Adrenal gland (tissue), 5 donors: Measurements from ENCODE around the gene VENTX.

Experiments
- CTCF ChIP-seq, 6 experiments: fragments of 450-650 bp in 4 of 6; fragments of 200-600 bp in 2 of 6; sonication (generic) in 1 of 6; IDR thresholded peaks; 1 replicate in 5 of 6; 2 replicates in 1 of 6; pipeline versions ENCODE4 v1.5.1 to v1.8.0; 2016 to 2021; ENCODE audit warnings: antibody characterized with exemption in 6 of 6, mild to moderate bottlenecking in 2 of 6, moderate library complexity in 1 of 6
- POLR2A ChIP-seq, 2 donors: fragments of 450-650 bp; IDR thresholded peaks; one replicate each; pipeline ENCODE4 v1.6.1; 2017; ENCODE audit warnings: antibody characterized with exemption in 2 of 2, mild to moderate bottlenecking in 2 of 2, moderate library complexity in 1 of 2
- donor health status: DM: no; HTN: no; CAD: no.

DNA sequence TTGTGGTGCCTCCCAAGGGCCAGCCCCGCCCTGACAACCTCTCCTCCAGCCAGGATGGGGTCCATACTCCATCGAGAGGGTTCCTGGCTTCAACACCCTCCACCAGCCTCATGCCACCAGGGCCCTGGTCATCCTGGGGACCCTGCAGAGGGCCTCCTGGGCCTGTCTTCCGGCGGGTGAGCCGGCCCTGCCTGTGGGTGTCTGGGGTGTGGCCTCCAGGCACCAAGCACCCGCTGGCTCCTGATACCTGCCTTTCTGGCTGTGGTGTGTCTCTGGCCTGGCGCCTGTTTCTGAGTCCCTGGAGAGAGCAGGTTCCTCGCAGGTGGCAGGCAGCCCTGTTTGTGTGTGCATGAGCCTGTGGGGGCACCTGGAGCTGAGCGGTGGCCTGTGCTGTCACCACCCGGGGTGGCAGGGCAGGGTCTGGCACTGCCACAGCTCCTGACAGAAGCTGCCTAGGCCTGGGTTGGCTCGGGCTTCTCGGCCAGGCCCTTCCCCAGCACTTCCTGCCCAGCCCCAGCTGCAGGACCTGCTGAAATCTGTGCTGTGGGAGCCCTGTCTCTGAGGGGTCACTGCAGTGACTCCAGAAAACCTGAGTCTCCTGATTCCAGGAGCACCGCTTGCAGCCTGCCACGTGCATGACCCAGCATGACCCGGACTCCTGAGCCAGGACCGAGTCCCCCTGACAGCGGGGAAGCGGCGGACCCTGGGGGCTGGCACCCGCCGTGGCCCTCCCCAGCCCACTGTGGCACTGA is 20.6 kb downstream of the VENTX start:
- TF ChIP-seq CTCF (IDR thresholded peaks at IDR 0.05) (no peak), POLR2A (IDR thresholded peaks at IDR 0.05) (no peak)
